GM13977 (cell line): ENCODE measurements around the gene SRCAP.

ENCODE experiments used
- DNase-seq: peaks from one replicate; pipeline ENCODE4 v3.0.0; 2012; ENCODE audit warnings: low spot score
- in situ Hi-C: fragments of 300-500 bp; cut with MboI; formaldehyde crosslinking; loops from one replicate; pipeline ENCODE4 v1.12.0; 2022; ENCODE audit warnings: low sequenced_read_pairs, low pct_unique_long_range_greater_than_20kb, mixed read lengths, inconsistent platforms; ENCODE audit not compliant: unreplicated experiment
- TF ChIP-seq, protein P1 (sequence below): IDR thresholded peaks from 2 replicates; pipeline ENCODE4 v1.5.1; 2012; ENCODE audit warnings: mild to moderate bottlenecking, control low read depth; ENCODE audit not compliant: insufficient read depth; ENCODE audit errors: extremely low read depth, missing control alignments

SRCAP gene

DNA sequence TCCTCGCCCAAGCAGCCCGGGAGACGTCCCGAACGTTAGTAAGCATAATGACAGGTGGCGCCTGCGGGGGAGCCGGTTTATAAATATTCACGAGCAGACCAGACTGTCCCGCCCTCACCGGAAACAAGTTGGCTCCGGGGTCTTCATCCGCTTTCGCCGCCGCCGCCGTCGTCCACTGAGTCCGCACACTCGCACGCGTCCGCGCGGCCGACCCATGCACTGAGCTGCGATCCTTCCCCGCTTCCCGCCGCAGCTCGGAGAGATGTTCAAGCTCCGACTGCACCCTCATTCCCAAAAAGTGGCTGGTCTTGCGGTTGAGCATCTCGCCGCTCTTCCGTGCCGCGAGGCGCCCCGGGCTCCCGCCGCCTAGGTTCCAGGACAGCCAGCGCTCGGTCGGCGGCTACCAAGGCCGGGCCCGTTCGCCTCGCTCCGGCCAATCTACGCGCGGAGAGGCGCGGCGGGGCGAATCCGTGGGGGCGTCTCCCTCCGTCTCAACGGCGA lies 62.5 kb downstream of the SRCAP start:
- DNase-seq = peak; percentile 74
- TF ChIP-seq, protein P1, sequence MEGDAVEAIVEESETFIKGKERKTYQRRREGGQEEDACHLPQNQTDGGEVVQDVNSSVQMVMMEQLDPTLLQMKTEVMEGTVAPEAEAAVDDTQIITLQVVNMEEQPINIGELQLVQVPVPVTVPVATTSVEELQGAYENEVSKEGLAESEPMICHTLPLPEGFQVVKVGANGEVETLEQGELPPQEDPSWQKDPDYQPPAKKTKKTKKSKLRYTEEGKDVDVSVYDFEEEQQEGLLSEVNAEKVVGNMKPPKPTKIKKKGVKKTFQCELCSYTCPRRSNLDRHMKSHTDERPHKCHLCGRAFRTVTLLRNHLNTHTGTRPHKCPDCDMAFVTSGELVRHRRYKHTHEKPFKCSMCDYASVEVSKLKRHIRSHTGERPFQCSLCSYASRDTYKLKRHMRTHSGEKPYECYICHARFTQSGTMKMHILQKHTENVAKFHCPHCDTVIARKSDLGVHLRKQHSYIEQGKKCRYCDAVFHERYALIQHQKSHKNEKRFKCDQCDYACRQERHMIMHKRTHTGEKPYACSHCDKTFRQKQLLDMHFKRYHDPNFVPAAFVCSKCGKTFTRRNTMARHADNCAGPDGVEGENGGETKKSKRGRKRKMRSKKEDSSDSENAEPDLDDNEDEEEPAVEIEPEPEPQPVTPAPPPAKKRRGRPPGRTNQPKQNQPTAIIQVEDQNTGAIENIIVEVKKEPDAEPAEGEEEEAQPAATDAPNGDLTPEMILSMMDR = no peak
- in situ Hi-C loops = no loop called here

DNA sequence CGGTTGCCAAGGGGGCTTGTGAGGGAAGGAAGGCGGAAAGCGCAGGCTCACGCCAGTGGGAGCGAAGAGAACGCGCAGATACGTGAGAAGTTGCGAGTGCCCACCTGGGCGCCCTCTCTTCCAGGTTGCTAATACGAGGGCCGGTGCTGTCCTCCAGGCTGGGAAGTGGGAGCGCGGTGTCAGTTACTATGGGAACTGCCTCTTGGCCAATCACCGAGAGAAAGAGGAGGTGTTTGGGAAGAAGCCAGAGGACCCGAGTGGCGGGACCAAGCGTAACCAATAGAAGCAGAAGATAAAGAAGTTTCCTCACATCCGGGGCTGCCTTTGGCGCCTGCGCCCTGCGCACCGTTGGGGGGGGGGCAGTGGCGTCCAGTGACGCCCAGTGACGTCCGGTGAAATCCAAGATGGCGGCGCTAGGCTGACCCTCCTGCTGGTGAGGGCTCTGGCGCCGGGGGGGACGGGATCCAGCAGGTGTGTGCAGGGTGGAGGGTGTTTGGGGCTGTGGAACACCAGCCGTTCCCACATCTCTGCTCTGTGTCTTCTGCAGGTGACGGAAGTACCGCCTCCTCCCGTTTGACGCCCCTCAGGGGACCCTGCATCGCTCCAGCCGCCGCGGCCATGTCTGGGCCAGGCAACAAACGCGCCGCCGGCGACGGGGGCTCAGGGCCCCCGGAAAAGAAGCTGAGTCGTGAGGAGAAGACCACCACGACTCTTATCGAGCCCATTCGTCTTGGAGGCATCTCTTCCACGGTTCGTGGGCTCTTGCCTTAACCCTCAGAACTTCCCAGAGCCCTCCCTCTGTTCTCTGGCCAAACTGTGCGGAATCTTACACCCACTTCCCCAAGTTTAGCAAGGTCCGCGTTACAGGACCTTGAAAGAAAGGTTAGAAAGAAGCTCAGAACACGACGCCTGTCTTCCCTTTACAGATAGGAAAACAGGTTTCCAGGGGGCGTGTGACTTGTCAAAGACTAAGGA lies 63.2 kb downstream of the SRCAP start, which contains the start of the genes CFAP119 and RNF40:
CFAP119 (minus strand) TSS at position 135 of the 975 bp plus-strand sequence. CDS start 314 bp downstream, outside the sequence.
RNF40 (plus strand) TSS at position 395 of the 975 bp plus-strand sequence; CDS start at position 619, 224 bp downstream.
- TF ChIP-seq, protein P1 = no peak
- DNase-seq = peak; percentile 99
- in situ Hi-C loops = no loop called here

DNA sequence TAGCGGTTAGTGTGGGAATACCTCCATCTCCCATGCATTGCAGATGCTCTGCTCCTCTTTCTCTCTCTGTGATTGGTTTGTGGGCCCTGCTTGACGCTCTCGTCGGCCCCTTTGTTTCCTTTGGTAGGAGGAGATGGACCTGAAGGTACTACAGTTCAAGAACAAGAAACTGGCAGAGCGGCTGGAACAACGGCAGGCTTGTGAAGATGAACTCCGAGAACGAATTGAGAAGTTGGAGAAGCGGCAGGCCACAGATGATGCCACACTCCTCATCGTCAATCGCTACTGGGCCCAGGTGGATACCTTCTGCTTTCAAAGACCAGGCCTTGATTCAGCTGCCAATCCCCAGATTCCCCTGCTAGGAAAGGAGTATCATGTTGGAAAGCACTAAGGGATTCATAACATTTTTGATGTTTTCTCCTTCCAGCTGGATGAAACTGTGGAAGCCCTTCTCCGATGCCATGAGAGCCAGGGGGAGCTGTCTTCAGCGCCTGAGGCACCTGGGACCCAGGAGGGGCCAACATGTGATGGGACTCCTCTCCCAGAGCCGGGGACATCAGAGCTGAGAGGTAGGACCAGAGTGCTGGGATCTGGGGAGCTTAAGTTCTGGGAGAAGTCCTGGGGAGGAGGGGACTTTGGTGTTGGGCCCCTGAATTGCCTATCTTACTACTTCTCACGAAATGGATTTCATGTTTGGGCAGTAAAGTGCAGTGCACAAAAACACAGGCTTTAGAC lies 64.2 kb downstream of the SRCAP start:
- in situ Hi-C loops = no loop called here
- TF ChIP-seq, protein P1 = no peak
- no peak for DNase-seq

DNA sequence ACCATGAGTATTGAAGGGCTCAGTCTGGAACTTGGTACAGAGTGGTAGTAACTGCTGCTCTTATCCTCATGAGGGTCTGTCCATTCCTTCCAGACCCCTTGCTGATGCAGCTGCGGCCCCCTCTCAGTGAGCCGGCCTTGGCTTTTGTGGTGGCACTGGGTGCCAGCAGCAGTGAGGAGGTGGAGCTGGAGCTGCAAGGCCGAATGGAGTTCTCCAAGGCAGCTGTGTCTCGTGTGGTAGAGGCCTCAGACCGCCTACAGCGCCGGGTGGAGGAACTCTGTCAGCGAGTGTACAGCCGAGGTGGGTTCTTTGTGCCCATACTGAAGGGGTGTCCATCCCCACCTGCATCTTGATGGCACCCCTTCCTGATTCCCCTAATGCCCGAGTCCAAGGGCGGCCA lies 65.1 kb downstream of the SRCAP start:
- in situ Hi-C loops = no loop called here
- TF ChIP-seq, protein P1 = no peak
- DNase-seq = no peak

DNA sequence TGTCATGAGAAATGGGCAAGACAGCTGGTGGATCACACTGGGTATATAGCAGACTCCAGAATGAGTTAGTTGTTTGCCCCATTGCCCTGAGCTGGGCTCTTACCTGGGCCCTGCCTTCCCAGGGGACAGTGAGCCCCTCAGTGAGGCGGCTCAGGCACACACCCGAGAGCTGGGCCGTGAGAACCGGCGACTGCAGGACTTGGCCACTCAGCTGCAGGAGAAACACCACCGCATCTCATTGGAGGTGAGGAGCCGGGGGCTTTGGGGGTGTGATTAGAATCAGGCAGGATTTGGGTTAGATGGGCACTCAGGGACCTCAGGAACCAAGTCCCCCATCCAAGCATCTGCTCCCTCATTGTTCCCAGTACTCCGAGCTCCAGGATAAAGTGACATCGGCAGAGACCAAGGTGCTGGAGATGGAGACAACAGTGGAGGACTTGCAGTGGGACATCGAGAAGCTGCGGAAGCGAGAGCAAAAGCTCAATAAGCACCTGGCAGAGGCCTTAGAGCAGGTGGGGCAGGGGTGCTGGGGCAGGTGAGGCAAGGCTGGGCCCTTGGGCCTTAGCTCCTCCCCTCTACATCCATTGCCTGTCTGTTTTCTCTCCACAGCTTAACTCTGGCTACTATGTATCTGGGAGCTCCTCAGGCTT lies 66.0 kb downstream of the SRCAP start:
- DNase-seq = no peak
- in situ Hi-C loops = no loop called here
- TF ChIP-seq, protein P1 = no peak
